Measurements from ENCODE around the gene PIP5K1A. TPM values are rescaled to one million over a fixed set of nuclear protein-coding genes. Genes with fewer than 3 reads are reported as not detected.

PIP5K1A gene
- polyA plus RNA-seq, 1 of the 3 experiments (the other 2 are of a cell fraction) = 66.0 TPM

GRCh38 chr1:151277249-151277648 lies 78.9 kb downstream of the PIP5K1A start:
- Histone ChIP-seq H3K27ac (ENCODE audit: low read depth in 2 of 2, low read length in 1 of 2) (no peak overlapping the region), H3K9me2 (no peaks in the 10 kb centered on the region), H3K9ac (no peak overlapping the region), H3K4me2 (no peak overlapping the region), H2AFZ (ENCODE audit: low read depth) (no peak overlapping the region), H4K20me1 (ENCODE audit: insufficient read depth) (no peaks in the 10 kb centered on the region), H3K36me3 (replicated peaks in 1 of 2; ENCODE audit: control insufficient read depth in 1 of 2, insufficient read depth in 2 of 2, low read length in 1 of 2) (peaks cover 0 to 7% of the 10 kb centered on the region in 2 experiments), H3K79me2 (ENCODE audit: insufficient read depth) (no peaks in the 10 kb centered on the region), H3K4me1 (ENCODE audit: control insufficient read depth in 1 of 2, insufficient read depth in 2 of 2, low read depth in 1 of 2, low read length in 1 of 2) (no peaks in the 10 kb centered on the region; a peak in 1 of 4 replicates), H3K27me3 (ENCODE audit: insufficient read depth) (no peaks in the 10 kb centered on the region), H3K4me3 (ENCODE audit: low read depth in 2 of 2, low read length in 1 of 2) (no peak overlapping the region), H3K9me3 (no peaks in the 10 kb centered on the region), H3F3A (replicated peaks; ENCODE audit: insufficient read depth) (peaks cover 8% of the 10 kb centered on the region)
- DNase-seq = no peak
- 50% methylated on average over 2 of the region's 2 CpGs for WGBS (ENCODE audit: low lambda C conversion rate)
- TF ChIP-seq USF1 (IDR thresholded peaks at IDR 0.05; ENCODE audit: borderline replicate concordance, low read depth) = no peak
- no peak for TF ChIP-seq SIN3A (IDR thresholded peaks at IDR 0.05; ENCODE audit: borderline replicate concordance, low read depth, low read length)
- TF ChIP-seq RAD21 (IDR thresholded peaks at IDR 0.05; ENCODE audit: low read length) = no peak
- no peak for TF ChIP-seq JUND (IDR thresholded peaks at IDR 0.05)
- no peak for TF ChIP-seq TAF1 (IDR thresholded peaks at IDR 0.05; ENCODE audit: borderline replicate concordance, low read depth, low read length)
- TF ChIP-seq ELF1 (IDR thresholded peaks at IDR 0.05) = no peak
- no peak for TF ChIP-seq FOXJ3 (CRISPR knock-in tag; IDR thresholded peaks at IDR 0.05)
- TF ChIP-seq RXRA (IDR thresholded peaks at IDR 0.05; ENCODE audit: borderline replicate concordance, low read depth) = no peak
- no peak for TF ChIP-seq POLR2AphosphoS5 (IDR thresholded peaks at IDR 0.05; ENCODE audit: low read depth, low read length)
- TF ChIP-seq RCOR1 (IDR thresholded peaks at IDR 0.05; ENCODE audit: low read length) = no peak
- no peak for TF ChIP-seq MAX (IDR thresholded peaks at IDR 0.05; ENCODE audit: low read depth)
- no peak for TF ChIP-seq ZBTB33 (IDR thresholded peaks at IDR 0.05; ENCODE audit: borderline replicate concordance, low read depth)
- no peak for TF ChIP-seq YY1 (IDR thresholded peaks at IDR 0.05; ENCODE audit: low read depth)
- no peak for TF ChIP-seq NFIC (IDR thresholded peaks at IDR 0.05; ENCODE audit: borderline replicate concordance)
- TF ChIP-seq USF2 (IDR thresholded peaks at IDR 0.05; ENCODE audit: borderline replicate concordance, low read depth, low read length) = no peak
- TF ChIP-seq IRF3 (IDR thresholded peaks at IDR 0.05; ENCODE audit: low read depth, low read length) = no peak
- TF ChIP-seq EZH2phosphoT487 (IDR thresholded peaks at IDR 0.05; ENCODE audit: borderline replicate concordance, low read depth) = no peak
- TF ChIP-seq NRF1 (IDR thresholded peaks at IDR 0.05; ENCODE audit: low read depth, low read length) = no peak
- ChIA-PET CTCF (interaction anchor here (0.8 to 1.2 kb wide), 2 partner anchors 25 to 63 kb away, joined by 3 to 5 read pairs; no protein-coding TSS in a partner anchor), POLR2A (no interaction called here)

All from SK-N-SH (cell line).